Skeletal muscle satellite cell (primary cell): ENCODE results near the gene CNKSR3.

Source experiments
- H3K27me3 ChIP-seq: 2 replicates; pipeline ENCODE4 v1.7.0; 2013; ENCODE audit warnings: low read length; ENCODE audit not compliant: control insufficient read depth, insufficient read depth
- H3K36me3 ChIP-seq: 2 replicates; pipeline ENCODE4 v1.7.0; 2013; ENCODE audit warnings: mild to moderate bottlenecking, control low read depth, low read length; ENCODE audit not compliant: insufficient read depth
- H3K4me1 ChIP-seq: 2 replicates; pipeline ENCODE4 v1.7.0; 2013; ENCODE audit warnings: low read length; ENCODE audit not compliant: control insufficient read depth, insufficient read depth
- H3K4me2 ChIP-seq: 2 replicates; pipeline ENCODE4 v1.7.0; 2013; ENCODE audit warnings: mild to moderate bottlenecking, low read length
- H3K4me3 ChIP-seq: 2 replicates; pipeline ENCODE4 v1.7.0; 2013; ENCODE audit warnings: low read length
- H3K9ac ChIP-seq: 2 replicates; pipeline ENCODE4 v1.7.0; 2013; ENCODE audit warnings: mild to moderate bottlenecking, low read depth, low read length, moderate library complexity
- H3K9me3 ChIP-seq: replicated peaks from 2 replicates; pipeline ENCODE4 v1.7.0; 2013; ENCODE audit warnings: mild to moderate bottlenecking, control low read depth, low read length

CNKSR3 gene

DNA sequence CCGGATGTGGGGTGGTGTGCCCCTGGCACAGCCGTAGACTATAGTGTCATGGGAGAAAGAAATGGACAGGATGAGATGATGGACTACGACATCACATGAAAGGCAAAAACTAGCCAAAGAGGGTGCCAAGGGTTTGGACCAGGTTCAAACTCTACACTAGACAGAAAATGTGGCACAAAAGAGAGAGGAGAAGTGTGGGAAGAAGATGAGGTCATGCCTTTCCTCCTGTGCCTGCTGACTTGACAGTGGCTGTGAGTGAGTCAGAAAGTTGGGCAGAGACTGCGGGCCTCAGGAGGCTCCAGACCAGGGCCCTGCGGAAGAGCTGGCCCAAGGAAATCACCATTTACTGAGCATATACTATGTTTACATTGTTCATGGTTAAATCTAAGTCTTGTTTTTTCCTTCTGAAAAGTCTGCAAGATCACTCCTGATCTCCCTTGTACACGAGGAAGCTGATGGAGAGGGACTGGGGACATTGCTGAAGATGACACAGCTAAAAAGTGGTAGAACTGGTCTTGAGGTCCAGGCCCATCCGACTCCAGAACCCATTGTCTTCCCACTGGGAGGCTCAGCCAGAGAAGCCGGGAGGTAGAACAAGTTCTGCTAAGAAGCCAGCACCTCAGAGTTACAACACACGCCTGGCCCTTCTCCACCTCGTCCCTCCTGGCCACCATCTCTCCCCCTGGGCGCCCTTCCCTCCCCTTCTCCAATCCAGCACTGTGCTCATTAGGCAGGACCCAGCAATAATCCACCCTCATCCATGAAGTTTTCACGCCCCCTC lies 35.6 kb downstream of the CNKSR3 start:
- no peak overlapping the region for H3K9ac ChIP-seq
- H3K4me2 ChIP-seq: peak overlapping the region; percentile 1
- H3K27me3 ChIP-seq: no peaks in the 10 kb centered on the region
- peaks cover 36% of the 10 kb centered on the region for H3K4me1 ChIP-seq
- no peak overlapping the region for H3K4me3 ChIP-seq
- no peaks in the 10 kb centered on the region for H3K9me3 ChIP-seq
- H3K36me3 ChIP-seq: no peaks in the 10 kb centered on the region

DNA sequence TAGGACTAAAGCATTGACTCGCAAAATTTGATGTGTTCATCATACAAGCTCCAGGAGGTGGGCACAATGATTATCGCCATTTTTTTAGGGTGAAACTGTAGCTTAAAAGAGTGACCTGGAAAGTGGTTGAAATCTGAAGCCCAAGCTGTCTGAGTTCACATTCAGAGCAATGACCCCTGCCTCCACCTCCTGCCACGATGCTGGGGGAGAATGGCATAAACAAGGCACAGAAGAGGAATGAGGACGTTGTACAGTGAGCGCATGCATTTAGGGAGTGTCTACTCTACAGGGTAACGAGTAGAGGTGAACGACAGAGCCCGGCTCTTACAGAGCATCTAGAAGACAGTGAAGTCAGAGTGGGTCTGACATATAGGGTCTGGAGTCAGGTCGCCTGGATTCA lies 37.2 kb downstream of the CNKSR3 start:
- Histone ChIP-seq H3K9ac (no peak overlapping the region), H3K27me3 (no peaks in the 10 kb centered on the region), H3K4me1 (peaks cover 20% of the 10 kb centered on the region), H3K36me3 (no peaks in the 10 kb centered on the region), H3K9me3 (no peaks in the 10 kb centered on the region), H3K4me2 (no peak overlapping the region), H3K4me3 (no peak overlapping the region)

DNA sequence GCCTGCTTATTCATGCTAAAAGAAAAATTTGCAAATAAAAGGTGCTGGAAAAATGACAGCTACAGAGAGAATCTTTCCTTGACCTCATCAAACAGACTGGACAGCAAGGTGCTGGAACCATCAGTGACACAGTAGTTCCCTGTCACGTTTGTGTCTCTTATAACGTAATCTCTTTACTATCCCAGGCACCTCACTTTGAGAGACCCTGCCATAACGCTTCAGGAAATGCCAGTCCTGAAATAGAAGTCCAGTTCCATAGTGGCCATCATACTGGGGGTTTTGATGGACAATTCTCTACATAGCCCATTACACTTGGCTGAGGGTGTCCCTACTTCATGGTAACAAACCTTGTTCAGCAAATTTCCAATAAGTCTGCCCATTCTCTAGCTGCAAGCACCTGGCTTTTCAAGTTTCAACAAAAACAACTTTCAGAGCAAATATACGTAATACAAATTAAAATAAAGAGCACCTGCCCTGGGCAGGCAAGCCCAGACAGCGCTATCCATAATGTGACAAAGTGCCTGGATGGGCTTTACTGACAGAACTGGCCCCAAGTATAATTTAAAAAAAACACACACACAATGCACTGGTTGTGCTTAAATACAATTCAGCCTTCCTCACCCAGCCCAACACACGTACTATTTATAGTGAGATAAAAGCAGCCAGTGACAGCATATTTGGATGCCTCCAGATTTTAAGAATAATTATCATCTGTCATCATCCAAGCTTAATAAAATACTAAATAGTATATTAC lies 38.7 kb downstream of the CNKSR3 start:
- Histone ChIP-seq H3K4me2 (no peak overlapping the region), H3K4me3 (no peak overlapping the region), H3K9ac (no peak overlapping the region), H3K27me3 (no peaks in the 10 kb centered on the region), H3K4me1 (peaks cover 12% of the 10 kb centered on the region), H3K36me3 (no peaks in the 10 kb centered on the region), H3K9me3 (no peaks in the 10 kb centered on the region)

DNA sequence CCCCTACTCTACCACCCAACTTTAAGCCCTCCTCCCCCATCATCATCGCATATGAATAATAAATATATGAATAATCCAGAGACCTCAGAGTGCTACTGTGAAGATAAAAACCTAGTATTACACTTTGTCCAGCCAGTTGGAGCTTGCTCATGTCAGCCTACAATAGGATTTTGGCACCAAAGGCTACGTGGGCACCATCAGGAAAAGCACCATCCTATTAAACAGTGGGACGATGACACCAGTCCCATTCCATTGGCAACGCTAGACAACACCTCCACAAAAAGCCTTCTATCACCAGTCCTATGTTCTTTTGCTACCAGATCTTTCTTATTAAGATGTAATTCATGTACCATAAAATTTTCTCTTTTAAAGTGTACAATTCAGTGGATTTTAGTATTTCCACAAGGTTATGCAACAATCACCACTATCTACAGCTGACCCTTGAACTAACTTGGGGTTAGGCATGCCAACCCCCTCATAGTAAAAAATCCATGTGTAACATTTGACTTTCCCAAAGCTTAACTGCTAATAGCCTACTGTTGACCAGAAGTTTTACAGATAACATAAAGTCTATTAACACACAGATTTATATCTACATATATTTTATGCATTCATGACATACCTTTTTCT lies 41.1 kb downstream of the CNKSR3 start:
- H3K4me1 ChIP-seq: peaks cover 2% of the 10 kb centered on the region
- H3K9ac ChIP-seq: no peak overlapping the region
- no peak overlapping the region for H3K4me2 ChIP-seq
- no peaks in the 10 kb centered on the region for H3K27me3 ChIP-seq
- no peak overlapping the region for H3K4me3 ChIP-seq
- H3K9me3 ChIP-seq: no peaks in the 10 kb centered on the region
- H3K36me3 ChIP-seq: no peaks in the 10 kb centered on the region

DNA sequence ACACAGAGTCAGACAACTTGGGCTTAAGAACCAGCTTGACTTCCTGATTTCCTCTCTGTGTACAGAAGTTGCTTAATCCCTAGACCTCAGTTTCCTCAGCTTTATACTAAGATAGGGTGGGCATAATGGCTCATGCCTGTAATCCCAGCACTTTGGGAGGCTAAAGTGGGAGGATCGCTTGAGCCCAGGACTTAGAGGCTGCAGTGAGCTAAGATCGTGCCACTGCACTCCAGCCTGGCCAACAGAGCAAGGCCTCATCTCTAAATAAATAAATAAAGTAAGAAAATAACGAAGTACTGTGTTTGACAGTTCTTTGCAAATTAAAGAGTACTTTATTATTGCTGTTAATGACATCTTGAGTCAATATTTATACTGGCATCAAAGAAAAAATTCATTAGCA lies 41.7 kb downstream of the CNKSR3 start:
- no peaks in the 10 kb centered on the region for H3K36me3 ChIP-seq
- H3K9ac ChIP-seq: no peak overlapping the region
- no peak overlapping the region for H3K4me3 ChIP-seq
- no peaks in the 10 kb centered on the region for H3K27me3 ChIP-seq
- H3K4me2 ChIP-seq: no peak overlapping the region
- no peaks in the 10 kb centered on the region for H3K9me3 ChIP-seq
- no peaks in the 10 kb centered on the region for H3K4me1 ChIP-seq

DNA sequence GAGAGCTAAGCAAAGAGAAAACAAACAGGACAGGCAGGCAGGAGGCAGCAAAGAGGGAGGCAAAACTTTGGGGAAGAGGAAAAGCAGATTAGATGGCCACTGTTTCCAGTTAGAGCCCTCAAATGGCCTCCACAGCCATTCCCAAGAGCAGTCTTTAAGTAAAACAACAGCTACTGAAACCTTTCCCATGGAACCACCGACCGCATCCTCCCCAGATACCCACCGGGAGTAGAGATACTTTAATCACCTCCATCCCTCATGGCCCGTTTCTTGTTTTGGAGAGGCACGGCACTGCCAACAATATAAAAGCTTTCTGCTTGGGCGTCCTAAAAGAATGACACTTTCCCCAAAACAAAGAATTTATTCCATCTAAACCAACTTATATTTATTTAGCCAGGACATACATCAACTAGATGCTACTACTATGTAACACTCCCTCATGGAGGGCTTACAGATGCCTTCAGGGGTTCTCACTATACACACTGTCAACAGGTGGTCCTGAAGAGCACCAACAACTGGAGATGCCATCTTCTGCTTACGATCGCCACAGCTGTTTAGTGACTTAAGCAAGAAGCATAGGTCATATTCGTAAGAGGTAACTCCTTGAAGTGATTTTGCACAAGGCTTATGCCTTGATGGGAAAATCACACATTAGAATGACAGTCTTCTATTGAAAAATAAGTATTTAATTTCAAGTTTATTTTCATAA lies 43.4 kb downstream of the CNKSR3 start:
- Histone ChIP-seq H3K9ac (no peak overlapping the region), H3K4me3 (no peak overlapping the region), H3K9me3 (no peaks in the 10 kb centered on the region), H3K4me2 (no peak overlapping the region), H3K27me3 (no peaks in the 10 kb centered on the region), H3K4me1 (no peaks in the 10 kb centered on the region), H3K36me3 (no peaks in the 10 kb centered on the region)

DNA sequence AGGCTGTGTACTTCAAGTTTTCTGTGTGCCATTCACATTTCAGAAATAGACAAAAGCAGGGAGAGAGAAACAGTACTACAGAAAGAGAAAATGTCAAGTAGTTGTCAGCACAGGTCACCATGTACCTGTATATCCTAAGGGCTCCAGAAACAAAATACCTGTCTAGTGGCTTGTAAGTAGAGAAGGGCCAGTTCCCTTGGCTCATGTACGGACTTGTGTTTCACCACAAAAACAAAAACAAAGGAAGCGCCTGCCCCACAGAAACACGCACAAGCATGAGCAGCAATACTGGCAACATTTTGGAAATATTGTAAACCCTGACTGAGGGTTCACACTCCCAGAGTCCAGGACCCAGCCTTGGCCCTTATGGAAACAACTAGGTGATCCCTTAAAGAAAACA lies 44.3 kb downstream of the CNKSR3 start:
- H3K4me1 ChIP-seq: no peaks in the 10 kb centered on the region
- H3K9me3 ChIP-seq: no peaks in the 10 kb centered on the region
- no peak overlapping the region for H3K4me2 ChIP-seq
- no peaks in the 10 kb centered on the region for H3K36me3 ChIP-seq
- H3K27me3 ChIP-seq: no peaks in the 10 kb centered on the region
- H3K4me3 ChIP-seq: no peak overlapping the region
- no peak overlapping the region for H3K9ac ChIP-seq

DNA sequence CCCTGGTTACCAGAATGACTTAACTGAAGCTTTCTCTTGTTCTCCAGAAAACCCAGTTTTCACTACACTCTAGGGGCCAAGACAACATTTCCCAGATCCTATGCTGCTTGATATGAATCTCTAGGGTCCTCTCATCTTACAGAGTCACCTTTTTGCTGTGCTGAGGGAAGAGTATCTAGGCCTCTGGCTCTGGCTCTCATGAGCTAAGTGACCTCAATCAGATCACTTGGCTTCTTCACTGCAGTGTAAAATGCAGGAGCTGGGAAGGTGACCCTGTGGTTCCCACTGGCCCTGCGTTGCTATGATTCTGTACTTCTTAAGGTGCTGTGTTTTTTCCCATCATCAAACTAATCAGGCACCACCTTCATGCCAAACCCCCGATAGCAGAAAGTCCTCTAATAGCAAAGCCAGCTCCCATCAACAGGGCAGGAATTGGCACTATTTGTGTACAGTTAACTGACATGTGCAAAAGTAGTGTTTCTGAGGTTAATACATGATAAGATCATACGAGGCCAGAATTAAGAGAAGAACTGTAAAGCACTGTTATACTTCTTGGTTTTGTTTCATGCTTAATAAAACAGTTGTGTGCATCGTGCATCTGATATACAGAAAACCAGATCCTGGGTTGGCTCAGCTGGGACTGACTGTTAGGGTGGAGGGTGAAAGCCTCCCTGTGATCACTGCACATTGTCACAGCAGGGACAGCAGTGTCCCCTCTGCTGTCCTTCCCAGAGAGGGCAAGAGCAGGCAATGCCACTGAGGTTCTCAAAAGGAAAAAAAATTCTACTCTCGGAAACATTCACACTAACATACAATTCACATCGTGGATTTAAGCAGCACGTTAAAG lies 46.7 kb downstream of the CNKSR3 start:
- Histone ChIP-seq H3K9me3 (no peaks in the 10 kb centered on the region), H3K4me2 (no peak overlapping the region), H3K27me3 (no peaks in the 10 kb centered on the region), H3K4me1 (peaks cover 23% of the 10 kb centered on the region), H3K9ac (no peak overlapping the region), H3K4me3 (no peak overlapping the region), H3K36me3 (no peaks in the 10 kb centered on the region)

DNA sequence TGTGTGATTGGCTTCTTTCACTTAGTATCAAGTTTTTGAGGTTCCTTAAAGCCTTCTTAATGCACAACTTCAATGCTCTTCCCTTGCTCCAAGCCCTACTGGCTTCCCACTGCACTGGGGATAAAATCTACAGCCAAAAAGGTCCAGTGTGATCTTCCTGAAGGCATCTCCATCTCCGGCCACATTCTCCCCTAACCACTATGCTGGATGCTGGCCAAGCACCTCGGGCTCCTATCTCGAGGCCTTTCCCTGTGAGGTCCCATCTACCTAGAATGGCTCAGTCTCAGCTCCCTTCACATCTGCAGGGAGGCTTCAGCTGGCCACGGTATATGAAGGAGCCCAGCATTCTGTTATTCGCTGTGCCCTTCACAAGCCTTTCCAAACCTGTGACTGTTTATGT lies 48.1 kb downstream of the CNKSR3 start:
- H3K9me3 ChIP-seq: no peaks in the 10 kb centered on the region
- H3K4me1 ChIP-seq: peaks cover 37% of the 10 kb centered on the region
- H3K27me3 ChIP-seq: no peaks in the 10 kb centered on the region
- no peak overlapping the region for H3K4me3 ChIP-seq
- H3K9ac ChIP-seq: no peak overlapping the region
- H3K4me2 ChIP-seq: no peak overlapping the region
- H3K36me3 ChIP-seq: no peaks in the 10 kb centered on the region

DNA sequence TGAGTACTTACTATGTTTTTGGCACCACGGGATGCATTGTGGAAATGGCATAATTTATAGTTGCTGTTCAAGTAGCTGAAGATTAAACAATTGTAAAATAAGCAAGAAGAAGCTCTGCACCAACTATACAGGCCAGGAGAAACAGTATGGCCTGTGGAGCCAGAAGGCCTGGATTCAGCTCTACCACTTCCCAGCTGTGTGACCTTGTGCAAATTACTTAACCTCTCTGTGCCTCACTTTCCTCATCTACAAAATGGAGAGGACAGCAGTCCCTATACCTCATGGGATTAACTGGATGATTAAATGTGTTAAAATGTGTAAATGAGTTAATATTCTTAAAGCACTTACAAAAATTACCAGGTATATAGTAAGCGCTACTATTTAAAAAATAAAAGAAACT lies 49.1 kb downstream of the CNKSR3 start:
- H3K36me3 ChIP-seq: no peaks in the 10 kb centered on the region
- no peak overlapping the region for H3K4me2 ChIP-seq
- peaks cover 45% of the 10 kb centered on the region for H3K4me1 ChIP-seq
- no peaks in the 10 kb centered on the region for H3K27me3 ChIP-seq
- H3K4me3 ChIP-seq: no peak overlapping the region
- no peak overlapping the region for H3K9ac ChIP-seq
- H3K9me3 ChIP-seq: no peaks in the 10 kb centered on the region
